HL-60 (cell line): ENCODE results near the gene TM6SF1.

Experiments used
- DNase-seq, 2 experiments: peaks; one replicate each; pipeline ENCODE4 v3.0.0-alpha.2; 2010 to 2020; ENCODE audit warnings: low read depth in 1 of 2, low spot score in 1 of 2
- H3K27ac ChIP-seq: fragments of 250-450 bp; sonication (Bioruptor Pico); replicated peaks from 2 replicates; pipeline ENCODE4 v1.5.1; 2020; ENCODE audit warnings: mild to moderate bottlenecking, moderate library complexity
- H3K27me3 ChIP-seq: fragments of 250-450 bp; sonication (Bioruptor Pico); 2 replicates; pipeline ENCODE4 v1.5.1; 2021; ENCODE audit warnings: mild to moderate bottlenecking, moderate library complexity; ENCODE audit not compliant: insufficient read depth, poor library complexity, severe bottlenecking
- H3K4me3 ChIP-seq: replicated peaks from 2 replicates; pipeline ENCODE4 v1.5.1; 2011; ENCODE audit warnings: mild to moderate bottlenecking, control low read depth, low read length; ENCODE audit not compliant: insufficient read depth
- CTCF ChIP-seq: IDR thresholded peaks from one replicate; pipeline ENCODE4 v1.5.1; 2011; ENCODE audit warnings: low read length, control low read depth, inconsistent platforms; ENCODE audit not compliant: insufficient read depth
- GABPA ChIP-seq: IDR thresholded peaks from 2 replicates; pipeline ENCODE4 v1.6.1; 2012; ENCODE audit warnings: low read depth
- POLR2AphosphoS5 ChIP-seq: IDR thresholded peaks from 2 replicates; pipeline ENCODE4 v1.6.1; 2012; ENCODE audit warnings: low read depth
- SPI1 ChIP-seq: IDR thresholded peaks from 2 replicates; pipeline ENCODE4 v1.6.1; 2012; ENCODE audit warnings: low read depth, mild to moderate bottlenecking, borderline replicate concordance
- TF ChIP-seq, protein P1 (sequence below): IDR thresholded peaks from 2 replicates; pipeline ENCODE4 v1.6.1; 2012; ENCODE audit warnings: low read depth; ENCODE audit not compliant: insufficient replicate concordance

TM6SF1 gene

GRCh38 chr15:83066034-83066733 lies 41.3 kb upstream of the TM6SF1 start:
- TF ChIP-seq, protein P1, sequence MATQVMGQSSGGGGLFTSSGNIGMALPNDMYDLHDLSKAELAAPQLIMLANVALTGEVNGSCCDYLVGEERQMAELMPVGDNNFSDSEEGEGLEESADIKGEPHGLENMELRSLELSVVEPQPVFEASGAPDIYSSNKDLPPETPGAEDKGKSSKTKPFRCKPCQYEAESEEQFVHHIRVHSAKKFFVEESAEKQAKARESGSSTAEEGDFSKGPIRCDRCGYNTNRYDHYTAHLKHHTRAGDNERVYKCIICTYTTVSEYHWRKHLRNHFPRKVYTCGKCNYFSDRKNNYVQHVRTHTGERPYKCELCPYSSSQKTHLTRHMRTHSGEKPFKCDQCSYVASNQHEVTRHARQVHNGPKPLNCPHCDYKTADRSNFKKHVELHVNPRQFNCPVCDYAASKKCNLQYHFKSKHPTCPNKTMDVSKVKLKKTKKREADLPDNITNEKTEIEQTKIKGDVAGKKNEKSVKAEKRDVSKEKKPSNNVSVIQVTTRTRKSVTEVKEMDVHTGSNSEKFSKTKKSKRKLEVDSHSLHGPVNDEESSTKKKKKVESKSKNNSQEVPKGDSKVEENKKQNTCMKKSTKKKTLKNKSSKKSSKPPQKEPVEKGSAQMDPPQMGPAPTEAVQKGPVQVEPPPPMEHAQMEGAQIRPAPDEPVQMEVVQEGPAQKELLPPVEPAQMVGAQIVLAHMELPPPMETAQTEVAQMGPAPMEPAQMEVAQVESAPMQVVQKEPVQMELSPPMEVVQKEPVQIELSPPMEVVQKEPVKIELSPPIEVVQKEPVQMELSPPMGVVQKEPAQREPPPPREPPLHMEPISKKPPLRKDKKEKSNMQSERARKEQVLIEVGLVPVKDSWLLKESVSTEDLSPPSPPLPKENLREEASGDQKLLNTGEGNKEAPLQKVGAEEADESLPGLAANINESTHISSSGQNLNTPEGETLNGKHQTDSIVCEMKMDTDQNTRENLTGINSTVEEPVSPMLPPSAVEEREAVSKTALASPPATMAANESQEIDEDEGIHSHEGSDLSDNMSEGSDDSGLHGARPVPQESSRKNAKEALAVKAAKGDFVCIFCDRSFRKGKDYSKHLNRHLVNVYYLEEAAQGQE: no peak
- no peak for TF ChIP-seq CTCF
- no peak for TF ChIP-seq POLR2AphosphoS5
- TF ChIP-seq SPI1: no peak
- no peak for TF ChIP-seq GABPA
- Histone ChIP-seq H3K27me3 (no peaks in the 10 kb centered on the region), H3K27ac (peak overlapping the region; percentile 64), H3K4me3 (peak overlapping the region; percentile 56)
- no peak for DNase-seq

DNA sequence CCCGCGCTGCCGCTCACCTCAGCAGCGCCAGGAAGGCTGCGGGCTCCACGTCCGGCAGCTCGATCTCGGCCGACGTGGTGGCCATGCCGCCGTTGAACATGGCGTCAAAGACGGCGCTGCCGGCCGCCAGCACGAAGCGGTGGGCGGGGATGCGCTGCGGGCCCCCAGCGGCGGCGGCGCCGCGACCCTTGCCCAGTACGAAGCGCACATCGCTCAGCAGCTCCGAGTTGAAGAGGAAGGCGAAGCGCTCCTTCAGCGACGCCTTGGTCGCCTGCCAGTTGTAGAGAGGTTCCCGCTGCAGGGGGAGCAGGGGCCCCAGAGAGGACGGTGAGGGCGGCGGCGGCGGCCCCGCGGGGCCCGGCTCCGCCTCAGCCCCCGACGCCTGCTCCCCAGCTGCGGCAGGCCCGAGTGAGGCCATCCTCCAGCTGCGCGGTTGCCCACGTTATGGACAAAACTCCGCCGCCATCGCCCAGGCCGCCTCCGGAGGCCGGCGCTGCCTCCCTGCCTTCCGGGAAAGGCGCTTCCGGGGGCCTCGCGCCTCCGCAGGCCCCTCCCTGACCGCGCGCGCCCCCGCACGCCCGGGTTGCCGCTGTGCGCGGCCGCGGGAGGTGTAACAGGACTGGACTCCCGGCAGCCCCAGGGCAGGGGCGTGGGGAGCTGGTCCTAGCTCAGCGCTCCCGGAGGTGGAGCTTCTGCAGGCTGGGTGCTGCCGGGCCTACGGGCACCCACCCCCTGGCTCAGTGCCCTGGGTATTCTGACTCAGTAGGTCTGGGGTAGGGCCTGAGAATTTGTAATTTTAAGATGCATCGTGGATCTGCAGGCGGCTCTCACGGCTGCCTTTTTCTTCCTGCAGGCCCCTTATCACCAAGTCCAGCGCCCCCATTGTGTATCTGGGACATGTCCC lies 40.5 kb upstream of the TM6SF1 start, which contains the start of gene BTBD1:
TSS of gene BTBD1 (minus strand) at position 519 of the 904 bp plus-strand sequence. CDS start at position 418, 101 bp downstream.
- TF ChIP-seq GABPA (peak; percentile 55; the same call in 1 of the 2 replicates), SPI1 (no peak), CTCF (no peak), POLR2AphosphoS5 (peak; percentile 90)
- TF ChIP-seq, protein P1: peak; percentile 45
- peak; percentile 77 to 89 for DNase-seq
- H3K27ac ChIP-seq: peak within 1 kb of the TSS; percentile 64

GRCh38 chr15:83067638-83067962 lies 39.8 kb upstream of the TM6SF1 start:
- TF ChIP-seq GABPA: no peak
- no peak for TF ChIP-seq CTCF
- TF ChIP-seq POLR2AphosphoS5: no peak
- TF ChIP-seq SPI1: no peak
- TF ChIP-seq, protein P1: no peak
- Histone ChIP-seq H3K4me3 (peak overlapping the region; percentile 56), H3K27me3 (no peaks in the 10 kb centered on the region), H3K27ac (peak overlapping the region; percentile 64)
- no peak for DNase-seq

More for the DNA sequence above, 40.5 kb upstream of the TM6SF1 start, which contains the start of gene BTBD1:
- Histone ChIP-seq H3K27me3 (no peaks in the 10 kb centered on the region), H3K4me3 (peak within 1 kb of the TSS; percentile 56)
